Measurements from ENCODE around the gene AGPAT2. TPM values are rescaled to one million over a fixed set of nuclear protein-coding genes. Genes with fewer than 3 reads are reported as not detected.

AGPAT2 gene
- total and polyA plus RNA-seq, 8 donors, result 24.9 to 170 (median 35.4) TPM

- DNase-seq (no peak), ATAC-seq (peak; percentile 25)
- H3K4me3 ChIP-seq, result peak overlapping the region; percentile 92 to 94
- intact Hi-C loops (cut with DNase I), result no loop called here
- peak overlapping the region; percentile 85 to 99 for H3K27ac ChIP-seq
- H3K4me1 ChIP-seq, result peaks cover 24 to 83% of the 10 kb centered on the region in 2 donors
- no peaks in the 10 kb centered on the region for H3K27me3 ChIP-seq
- TF ChIP-seq CTCF (IDR thresholded peaks at IDR 0.05), result no peak
- no peaks in the 10 kb centered on the region for H3K9me3 ChIP-seq
- peaks cover 0 to 5% of the 10 kb centered on the region in 2 donors for H3K36me3 ChIP-seq
These were observed 1.3 kb downstream of the AGPAT2 start for GRCh38 chr9:136685790-136686533.

GRCh38 chr9:136685216-136685615, 2.0 kb downstream of the AGPAT2 start:
- intact Hi-C loops (cut with DNase I), result no loop called here
- H3K4me3 ChIP-seq, result peak overlapping the region in 1 of 2 donors; percentile 94
- H3K4me1 ChIP-seq, result peaks cover 24 to 82% of the 10 kb centered on the region in 2 donors
- no peak for ATAC-seq
- no peak overlapping the region for H3K27ac ChIP-seq
- TF ChIP-seq CTCF (IDR thresholded peaks at IDR 0.05), result no peak
- no peak for DNase-seq
- no peaks in the 10 kb centered on the region for H3K27me3 ChIP-seq
- peaks cover 0 to 5% of the 10 kb centered on the region in 2 donors for H3K36me3 ChIP-seq
- H3K9me3 ChIP-seq, result no peaks in the 10 kb centered on the region

GRCh38 chr9:136684799-136685198, 2.5 kb downstream of the AGPAT2 start:
- no peak overlapping the region for H3K27ac ChIP-seq
- ATAC-seq (no peak), DNase-seq (no peak)
- peak overlapping the region in 1 of 2 donors; percentile 94 for H3K4me3 ChIP-seq
- H3K36me3 ChIP-seq, result peaks cover 0 to 5% of the 10 kb centered on the region in 2 donors
- H3K27me3 ChIP-seq, result no peaks in the 10 kb centered on the region
- TF ChIP-seq CTCF (IDR thresholded peaks at IDR 0.05), result no peak
- intact Hi-C loops (cut with DNase I), result no loop called here
- no peaks in the 10 kb centered on the region for H3K9me3 ChIP-seq
- peaks cover 28 to 82% of the 10 kb centered on the region in 2 donors for H3K4me1 ChIP-seq

- no peak for DNase-seq
- Histone ChIP-seq H3K27ac (no peak overlapping the region), H3K4me3 (no peak overlapping the region), H3K36me3 (peaks cover 0 to 5% of the 10 kb centered on the region in 2 donors), H3K9me3 (no peaks in the 10 kb centered on the region), H3K27me3 (no peaks in the 10 kb centered on the region), H3K4me1 (peaks cover 28 to 82% of the 10 kb centered on the region in 2 donors)
- intact Hi-C loops (cut with DNase I), result no loop called here
- ATAC-seq, result no peak
- TF ChIP-seq CTCF (IDR thresholded peaks at IDR 0.05), result no peak
These were observed 2.9 kb downstream of the AGPAT2 start for GRCh38 chr9:136684339-136684738.

GRCh38 chr9:136683755-136684154, 3.5 kb downstream of the AGPAT2 start:
- H3K27ac ChIP-seq, result no peak overlapping the region
- peaks cover 28 to 82% of the 10 kb centered on the region in 2 donors for H3K4me1 ChIP-seq
- no peak for TF ChIP-seq CTCF (IDR thresholded peaks at IDR 0.05)
- H3K9me3 ChIP-seq, result no peaks in the 10 kb centered on the region
- peaks cover 0 to 5% of the 10 kb centered on the region in 2 donors for H3K36me3 ChIP-seq
- ATAC-seq (no peak), DNase-seq (no peak)
- H3K4me3 ChIP-seq, result no peak overlapping the region
- no peaks in the 10 kb centered on the region for H3K27me3 ChIP-seq
- intact Hi-C loops (cut with DNase I), result no loop called here

Data from left lung (tissue), 10 donors.